B cell (primary cell): Measurements from ENCODE around the gene SEPHS2. TPM values are rescaled to one million over a fixed set of nuclear protein-coding genes. Genes with fewer than 3 reads are reported as not detected.

Experiments
- ATAC-seq: fragments of 200-7000 bp; cut with Tn5 transposase; one replicate; pipeline ENCODE4 v1.10.0; 2021; ENCODE audit warnings: low read depth, mild to moderate bottlenecking, moderate number of reproducible peaks, moderate library complexity
- CTCF ChIA-PET: fragments of 350-600 bp; sonication (Branson Sonifier 250); formaldehyde crosslinking; loops from one replicate; lab custom pipeline; 2021; ENCODE audit warnings: antibody characterized with exemption, inconsistent platforms; lab: Charles Lee
- POLR2A ChIA-PET: fragments of 350-600 bp; sonication (Branson Sonifier 250); formaldehyde crosslinking; loops from one replicate; lab custom pipeline; 2021; ENCODE audit warnings: antibody characterized with exemption; lab: Charles Lee
- DNase-seq: peaks from one replicate; pipeline ENCODE4 v3.0.0; 2013
- H2AFZ ChIP-seq: 2 replicates; pipeline ENCODE4 v1.6.1; 2012; ENCODE audit warnings: mild to moderate bottlenecking, low read depth, low read length; ENCODE audit not compliant: insufficient read depth, poor library complexity, severe bottlenecking
- H3K27ac ChIP-seq, 2 donors: 1 replicate in 1 of 2; 2 replicates in 1 of 2; pipeline ENCODE4 v1.5.1; 2012 to 2013; ENCODE audit warnings: low read length in 2 of 2, mild to moderate bottlenecking in 2 of 2, moderate library complexity in 1 of 2
- H3K27me3 ChIP-seq, 4 experiments: fragments of 200-600 bp in 1 of 4; sonication (generic) in 1 of 4; replicated peaks in 1 of 4; 1 replicate in 2 of 4; 2 replicates in 2 of 4; pipeline versions ENCODE4 v1.6.1 to v1.7.0; 2013 to 2016; ENCODE audit warnings: low read length in 3 of 4, mild to moderate bottlenecking in 2 of 4, mixed read lengths in 1 of 4, moderate library complexity in 1 of 4; ENCODE audit not compliant: insufficient read depth in 4 of 4, control insufficient read depth in 3 of 4; ENCODE audit errors: control extremely low read depth in 1 of 4
- H3K36me3 ChIP-seq, 2 experiments: replicated peaks in 1 of 2; 1 replicate in 1 of 2; 2 replicates in 1 of 2; pipeline versions ENCODE4 v1.6.1 to v1.7.1; 2013; ENCODE audit warnings: low read length in 1 of 2; ENCODE audit not compliant: insufficient read depth in 2 of 2, control insufficient read depth in 1 of 2; ENCODE audit errors: control extremely low read depth in 1 of 2, extremely low read depth in 1 of 2
- H3K4me1 ChIP-seq, 2 donors: fragments of 200-600 bp in 1 of 2; sonication (generic) in 1 of 2; 1 replicate in 1 of 2; 2 replicates in 1 of 2; pipeline versions ENCODE4 v1.5.1 to v1.6.1; 2013 to 2017; ENCODE audit warnings: low read length in 2 of 2; ENCODE audit not compliant: control insufficient read depth in 2 of 2, insufficient read depth in 2 of 2
- H3K4me2 ChIP-seq: replicated peaks from 2 replicates; pipeline ENCODE3; 2012; ENCODE audit warnings: mild to moderate bottlenecking, low read depth, low read length; ENCODE audit not compliant: poor library complexity, severe bottlenecking
- H3K4me3 ChIP-seq, 5 experiments: fragments of 200-600 bp in 1 of 5; sonication (generic) in 1 of 5; 1 replicate in 3 of 5; 2 replicates in 2 of 5; pipeline versions ENCODE4 v1.5.1 to v1.7.0; 2011 to 2016; ENCODE audit warnings: low read length in 4 of 5, mild to moderate bottlenecking in 4 of 5, low read depth in 2 of 5, control low read depth in 1 of 5, moderate library complexity in 1 of 5; ENCODE audit not compliant: insufficient read depth in 1 of 5; ENCODE audit errors: control extremely low read depth in 1 of 5, extremely low read depth in 1 of 5
- H3K79me2 ChIP-seq: fragments of 200-600 bp; sonication (generic); one replicate; pipeline ENCODE4 v1.6.0; 2016; ENCODE audit warnings: low read length; ENCODE audit not compliant: control insufficient read depth, insufficient read depth
- H3K9ac ChIP-seq: fragments of 200-600 bp; sonication (generic); 2 replicates; pipeline ENCODE4 v1.6.1; 2017; ENCODE audit warnings: mild to moderate bottlenecking, low read length, moderate library complexity
- H3K9me3 ChIP-seq, 3 donors: one replicate each; pipeline versions ENCODE4 v1.6.1 to v1.7.1; 2013; ENCODE audit warnings: low read length in 2 of 3; ENCODE audit not compliant: control insufficient read depth in 2 of 3, insufficient read depth in 1 of 3; ENCODE audit errors: control extremely low read depth in 1 of 3
- H4K20me1 ChIP-seq: 2 replicates; pipeline ENCODE4 v1.6.0; 2012; ENCODE audit warnings: mild to moderate bottlenecking, low read length; ENCODE audit not compliant: insufficient read depth, control insufficient read depth, poor library complexity, severe bottlenecking
- H3K27ac Mint-ChIP-seq: one replicate; pipeline ENCODE4 v1.8.0; 2021; ENCODE audit warnings: mixed read lengths
- H3K27me3 Mint-ChIP-seq: one replicate; pipeline ENCODE4 v1.8.0; 2021; ENCODE audit warnings: mixed read lengths
- H3K4me1 Mint-ChIP-seq: one replicate; pipeline ENCODE4 v1.8.0; 2021; ENCODE audit warnings: mixed read lengths
- H3K4me3 Mint-ChIP-seq: one replicate; pipeline ENCODE4 v1.8.0; 2021; ENCODE audit warnings: mixed read lengths
- H3K9me3 Mint-ChIP-seq: one replicate; pipeline ENCODE4 v1.8.0; 2022; ENCODE audit warnings: mixed read lengths; ENCODE audit not compliant: insufficient read depth
- EZH2 ChIP-seq: IDR thresholded peaks from 2 replicates; pipeline ENCODE4 v1.6.1; 2012; ENCODE audit warnings: borderline replicate concordance, low read depth, mild to moderate bottlenecking, moderate library complexity, low read length; ENCODE audit not compliant: insufficient read depth, poor library complexity, severe bottlenecking
- WGBS: methylation state at CpG from one replicate; pipeline ENCODE4 v1.1.5; 2013; ENCODE audit warnings: missing lambda C conversion rate; ENCODE audit not compliant: insufficient coverage; 5-methylcytosine and 5-hydroxymethylcytosine counted together
- intact Hi-C: fragments of 100-400 bp; cut with micrococcal nuclease; formaldehyde crosslinking; loops from one replicate; pipeline ENCODE4 v1.10.0; 2022
- polyA plus RNA-seq: library from polyadenylated mRNA; depleted of rRNA; stranded (reverse); fragments of >200 nt; gene quantifications from 2 replicates; pipeline ENCODE4 v1.2.3, GENCODE V29; 2012
- total RNA-seq, 2 donors: library from RNA; stranded (reverse); fragments of 120-200 nt in 1 of 2; gene quantifications; 1 replicate in 1 of 2; 2 replicates in 1 of 2; pipeline versions ENCODE4 v1.2.3 to v1.2.4, GENCODE V29; 2013 to 2022
- TF ChIP-seq, protein P1 (sequence below): fragments of 200-600 bp; IDR thresholded peaks from one replicate; pipeline ENCODE4 v1.8.0; 2022; ENCODE audit warnings: antibody characterized with exemption, mild to moderate bottlenecking

Gene SEPHS2
- total and polyA plus RNA-seq, 2 donors (not counting 1 experiment from before 2014, with no cell fraction given), result 13.8 to 63.2 TPM

DNA sequence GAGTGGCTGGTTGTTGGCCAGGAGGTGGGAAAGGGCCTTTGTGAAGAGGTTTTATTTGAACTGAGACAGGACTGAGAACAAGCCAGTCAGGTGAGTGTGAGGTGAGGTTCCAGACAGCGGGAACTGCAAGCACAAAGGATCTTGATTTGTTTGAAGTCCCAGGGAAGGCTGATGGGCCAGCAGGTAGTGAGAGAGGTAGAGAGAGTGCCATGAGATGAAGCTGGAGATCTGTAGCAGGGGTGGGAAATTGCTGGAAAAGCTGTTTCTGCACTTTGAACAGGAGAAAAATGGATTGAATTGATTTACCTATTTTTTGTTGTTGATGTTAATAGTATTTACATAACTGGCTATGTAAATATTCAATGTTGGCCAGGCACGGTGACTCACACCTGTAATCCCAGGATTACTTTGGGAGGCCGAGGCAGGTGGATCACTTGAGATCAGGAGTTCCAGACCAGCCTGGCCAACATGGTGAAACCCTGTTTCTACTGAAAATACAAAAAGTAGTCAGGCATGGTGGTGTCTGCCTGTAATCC lies 8.1 kb downstream of the SEPHS2 start:
- ChIA-PET CTCF (interaction anchor here (0.8 kb wide), 1 partner anchor 12 kb away, joined by 4 read pairs; no protein-coding TSS in a partner anchor), POLR2A (interaction anchor here (0.7 kb wide), 2 partner anchors 36 to 133 kb away, joined by 3 to 4 read pairs; no protein-coding TSS in a partner anchor)
- no peaks in the 10 kb centered on the region for H3K79me2 ChIP-seq
- Mint-ChIP-seq H3K27me3 (no peaks in the 10 kb centered on the region), H3K4me1 (peaks cover 25% of the 10 kb centered on the region), H3K4me3 (no peak overlapping the region), H3K27ac (peak overlapping the region; percentile 8), H3K9me3 (no peaks in the 10 kb centered on the region)
- TF ChIP-seq, protein P1, sequence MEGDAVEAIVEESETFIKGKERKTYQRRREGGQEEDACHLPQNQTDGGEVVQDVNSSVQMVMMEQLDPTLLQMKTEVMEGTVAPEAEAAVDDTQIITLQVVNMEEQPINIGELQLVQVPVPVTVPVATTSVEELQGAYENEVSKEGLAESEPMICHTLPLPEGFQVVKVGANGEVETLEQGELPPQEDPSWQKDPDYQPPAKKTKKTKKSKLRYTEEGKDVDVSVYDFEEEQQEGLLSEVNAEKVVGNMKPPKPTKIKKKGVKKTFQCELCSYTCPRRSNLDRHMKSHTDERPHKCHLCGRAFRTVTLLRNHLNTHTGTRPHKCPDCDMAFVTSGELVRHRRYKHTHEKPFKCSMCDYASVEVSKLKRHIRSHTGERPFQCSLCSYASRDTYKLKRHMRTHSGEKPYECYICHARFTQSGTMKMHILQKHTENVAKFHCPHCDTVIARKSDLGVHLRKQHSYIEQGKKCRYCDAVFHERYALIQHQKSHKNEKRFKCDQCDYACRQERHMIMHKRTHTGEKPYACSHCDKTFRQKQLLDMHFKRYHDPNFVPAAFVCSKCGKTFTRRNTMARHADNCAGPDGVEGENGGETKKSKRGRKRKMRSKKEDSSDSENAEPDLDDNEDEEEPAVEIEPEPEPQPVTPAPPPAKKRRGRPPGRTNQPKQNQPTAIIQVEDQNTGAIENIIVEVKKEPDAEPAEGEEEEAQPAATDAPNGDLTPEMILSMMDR, result no peak
- TF ChIP-seq EZH2, result no peak
- no peaks in the 10 kb centered on the region for H4K20me1 ChIP-seq
- H3K4me3 ChIP-seq, result no peak overlapping the region
- no peak overlapping the region for H2AFZ ChIP-seq
- no peaks in the 10 kb centered on the region for H3K27me3 ChIP-seq
- peaks cover 18 to 19% of the 10 kb centered on the region in 2 donors for H3K4me1 ChIP-seq
- 100% methylated on average over 3 of the region's 3 CpGs for WGBS
- intact Hi-C loops, result no loop called here
- H3K9ac ChIP-seq, result no peak overlapping the region
- H3K4me2 ChIP-seq, result no peak overlapping the region
- H3K36me3 ChIP-seq, result no peaks in the 10 kb centered on the region
- ATAC-seq, result no peak
- DNase-seq, result no peak
- H3K9me3 ChIP-seq, result no peaks in the 10 kb centered on the region
- no peak overlapping the region for H3K27ac ChIP-seq

DNA sequence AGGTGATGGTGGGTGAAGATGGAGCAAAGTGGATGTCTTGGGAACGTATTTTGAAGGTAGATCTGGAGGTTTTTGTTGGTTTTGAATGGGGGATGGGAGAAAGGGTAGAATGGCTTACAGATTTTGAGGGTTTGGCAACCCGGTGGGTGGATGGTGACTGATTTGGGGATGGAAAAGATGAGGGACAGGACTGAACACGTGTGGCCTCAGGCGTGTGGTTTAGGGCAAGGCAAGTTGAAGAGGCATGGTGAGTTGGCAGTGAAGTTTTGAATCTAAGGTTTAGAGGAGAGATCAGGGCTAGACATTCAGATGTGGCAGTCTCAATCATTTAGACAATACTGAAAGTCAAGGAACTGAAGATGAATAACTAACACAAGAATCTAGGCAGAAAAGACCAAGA lies 10.8 kb downstream of the SEPHS2 start:
- no peaks in the 10 kb centered on the region for H3K27me3 Mint-ChIP-seq
- no peak overlapping the region for H3K4me3 Mint-ChIP-seq
- H4K20me1 ChIP-seq, result no peaks in the 10 kb centered on the region
- ChIA-PET POLR2A (no interaction called here), CTCF (interaction anchor here (0.9 to 1.2 kb wide), 2 partner anchors 25 to 134 kb away, joined by 4 to 5 read pairs; no protein-coding TSS in a partner anchor)
- no peak overlapping the region for H2AFZ ChIP-seq
- no peaks in the 10 kb centered on the region for H3K27me3 ChIP-seq
- no peak overlapping the region for H3K9ac ChIP-seq
- intact Hi-C loops, result loop anchor here (5.0 kb wide), 2 partner anchors 37 to 262 kb away; partner anchors contain the start of genes ITGAL and SRCAP
- no peak overlapping the region for H3K4me3 ChIP-seq
- H3K4me1 ChIP-seq, result peaks cover 18 to 20% of the 10 kb centered on the region in 2 donors
- no peak for TF ChIP-seq EZH2
- TF ChIP-seq, protein P1, result no peak
- peaks cover 16% of the 10 kb centered on the region for H3K4me1 Mint-ChIP-seq
- H3K4me2 ChIP-seq, result no peak overlapping the region
- peaks cover under 1% of the 10 kb centered on the region for H3K79me2 ChIP-seq
- no peak overlapping the region for H3K27ac Mint-ChIP-seq
- ATAC-seq, result no peak
- no peaks in the 10 kb centered on the region for H3K36me3 ChIP-seq
- 70% methylated on average over 4 of the region's 4 CpGs for WGBS
- DNase-seq, result no peak
- H3K9me3 Mint-ChIP-seq, result no peaks in the 10 kb centered on the region
- H3K27ac ChIP-seq, result no peak overlapping the region
- no peaks in the 10 kb centered on the region for H3K9me3 ChIP-seq
